ENCODE results near the gene FOXP1.
"Not testable (repeated sequence)": the region's sequence is repeated elsewhere in the genome, so short reads cannot be mapped to it uniquely, and the experiment has no call there.

The FOXP1 gene

GRCh38 chr3:71026634-71027578 lies 556.6 kb downstream of the FOXP1 start:
- DNase-seq: peak; percentile 52

- no peak for DNase-seq
These were observed 558.0 kb downstream of the FOXP1 start for GRCh38 chr3:71025516-71025915.

DNA sequence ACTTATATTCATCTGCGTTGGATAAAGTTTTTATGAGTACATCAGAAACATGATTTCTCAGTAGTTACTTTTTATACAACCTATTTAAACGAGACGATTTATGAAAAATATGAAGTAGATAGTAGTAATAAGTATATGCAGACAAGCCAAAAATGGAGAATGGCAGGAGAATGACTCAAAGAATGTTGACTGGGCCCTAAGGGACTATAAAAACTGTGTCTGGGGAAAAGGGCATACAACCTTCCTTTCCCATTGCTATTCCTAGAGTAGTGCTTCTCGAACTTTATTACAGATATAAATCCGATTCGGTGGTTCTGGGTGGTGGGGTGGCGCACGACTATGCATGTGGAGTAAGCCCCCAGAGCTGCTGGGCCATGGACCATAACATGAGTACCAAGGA lies 558.5 kb downstream of the FOXP1 start:
- no peak for DNase-seq

- DNase-seq: no peak
These were observed 560.8 kb downstream of the FOXP1 start for GRCh38 chr3:71022551-71023335.

GRCh38 chr3:71018799-71019198 lies 564.7 kb downstream of the FOXP1 start:
- DNase-seq: no peak

DNA sequence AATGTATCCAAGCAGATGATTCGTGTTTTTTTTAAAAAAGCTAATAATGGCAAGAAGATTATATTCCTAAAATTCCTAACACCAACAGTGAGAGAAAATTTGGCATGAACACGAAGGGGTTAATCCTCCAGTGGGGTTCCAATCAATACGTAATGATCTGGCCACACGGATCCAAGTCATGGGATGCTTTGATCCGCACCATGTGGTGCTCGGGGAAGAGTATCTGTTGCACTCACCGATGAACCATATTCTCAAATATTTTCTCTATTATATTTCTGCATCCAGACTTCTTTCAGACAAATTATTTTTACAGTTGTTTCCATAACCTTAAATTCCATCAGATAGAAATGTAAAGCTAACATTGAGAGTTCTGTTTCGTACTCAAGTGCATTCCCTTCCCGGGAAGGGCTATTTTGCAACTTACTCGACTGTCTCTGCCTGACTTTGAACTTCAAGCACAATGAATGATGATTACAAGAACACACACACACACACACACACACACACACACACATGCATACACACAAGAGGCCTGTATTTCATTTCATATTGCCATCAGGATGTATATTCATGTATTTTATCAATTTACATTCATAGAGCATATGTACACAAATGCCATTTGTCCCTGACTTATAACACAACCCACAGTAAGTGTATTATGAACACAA lies 567.2 kb downstream of the FOXP1 start:
- DNase-seq: peak; percentile 34

- not testable (repeated sequence) for DNase-seq
These were observed 568.9 kb downstream of the FOXP1 start for GRCh38 chr3:71014616-71015015.

DNA sequence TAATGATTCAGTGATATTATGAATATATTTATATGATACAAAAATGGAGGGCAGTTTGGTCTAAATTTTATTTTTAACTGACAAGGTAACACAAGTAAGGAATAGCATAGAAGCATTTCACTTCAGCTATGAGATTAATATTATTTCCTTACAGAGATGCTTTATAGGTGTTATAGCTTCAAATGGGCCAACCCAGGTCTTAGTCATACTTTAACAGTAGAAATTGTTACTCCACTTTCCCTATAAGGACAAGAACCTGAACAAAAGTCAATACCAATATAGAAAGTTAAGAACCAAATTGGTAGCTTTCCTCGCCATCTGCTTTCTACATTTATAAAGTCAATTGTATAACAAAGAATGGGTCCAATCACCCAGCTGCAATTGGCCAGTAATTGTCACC lies 570.6 kb downstream of the FOXP1 start:
- DNase-seq: no peak

DNA sequence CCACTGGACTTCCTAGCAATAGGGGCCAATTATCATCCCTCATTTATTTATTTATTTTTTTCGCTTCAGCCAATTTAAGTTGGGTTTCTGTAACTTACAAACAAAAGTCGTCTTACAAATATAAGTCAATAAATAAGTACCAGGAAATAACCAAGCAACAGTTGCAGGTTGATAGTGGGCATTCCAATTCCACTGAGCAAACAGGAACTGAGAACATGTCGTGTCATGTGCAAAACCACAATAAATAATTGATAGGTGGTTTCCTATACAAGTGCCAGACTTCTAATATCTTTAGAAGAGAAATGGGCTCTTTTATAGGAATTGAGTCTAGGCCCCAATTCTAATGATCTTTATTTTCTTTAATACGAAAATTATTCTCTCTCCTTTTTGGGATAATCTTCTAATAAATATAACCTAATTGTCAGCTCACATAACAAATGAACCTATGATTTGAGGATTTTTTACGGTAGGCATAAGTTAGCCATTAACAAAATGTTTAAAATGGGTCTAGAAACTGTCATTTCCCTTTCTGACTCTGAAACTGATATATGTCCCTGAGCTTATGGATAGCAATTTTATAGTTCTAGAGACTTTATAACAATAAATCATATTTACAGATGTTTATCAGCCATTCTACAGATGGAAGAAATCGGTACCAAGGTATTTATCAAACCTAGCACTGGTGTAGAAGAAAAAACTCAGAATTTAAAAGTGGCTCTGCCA lies 571.8 kb downstream of the FOXP1 start:
- DNase-seq: no peak

DNA sequence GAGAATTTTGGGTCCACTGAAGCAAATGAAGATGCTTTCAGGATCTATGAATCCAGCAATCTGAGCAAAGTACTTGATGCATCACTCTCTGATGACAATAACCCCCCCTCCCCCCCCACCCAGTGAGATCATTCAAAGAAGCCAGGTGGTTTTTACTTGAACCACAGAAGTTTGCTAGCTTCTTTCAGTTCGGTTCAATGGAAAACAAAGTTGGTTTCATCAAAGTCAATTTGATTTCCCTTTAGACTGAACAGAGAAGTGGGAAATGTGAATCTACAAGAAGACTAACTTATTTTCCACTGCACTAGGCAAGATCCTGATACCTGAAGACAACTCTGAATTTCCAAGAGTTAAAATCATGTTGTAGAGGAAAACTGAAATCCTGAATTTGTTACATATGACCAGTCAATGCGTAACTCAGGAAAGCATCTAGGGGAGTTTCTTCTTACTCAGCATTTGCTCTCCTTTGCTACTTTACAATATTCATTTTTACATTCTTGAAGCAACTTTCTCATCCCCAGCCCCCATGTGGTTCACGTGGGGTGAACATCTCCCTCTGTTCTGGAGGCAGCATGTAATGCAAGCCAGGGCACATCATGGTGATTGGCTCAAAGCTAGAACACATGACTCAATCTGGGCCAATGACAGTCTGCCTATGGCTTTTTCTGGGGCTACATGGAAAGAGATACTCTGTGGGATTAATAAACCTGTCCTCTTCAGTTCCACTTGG lies 572.6 kb downstream of the FOXP1 start:
- no peak for DNase-seq

DNA sequence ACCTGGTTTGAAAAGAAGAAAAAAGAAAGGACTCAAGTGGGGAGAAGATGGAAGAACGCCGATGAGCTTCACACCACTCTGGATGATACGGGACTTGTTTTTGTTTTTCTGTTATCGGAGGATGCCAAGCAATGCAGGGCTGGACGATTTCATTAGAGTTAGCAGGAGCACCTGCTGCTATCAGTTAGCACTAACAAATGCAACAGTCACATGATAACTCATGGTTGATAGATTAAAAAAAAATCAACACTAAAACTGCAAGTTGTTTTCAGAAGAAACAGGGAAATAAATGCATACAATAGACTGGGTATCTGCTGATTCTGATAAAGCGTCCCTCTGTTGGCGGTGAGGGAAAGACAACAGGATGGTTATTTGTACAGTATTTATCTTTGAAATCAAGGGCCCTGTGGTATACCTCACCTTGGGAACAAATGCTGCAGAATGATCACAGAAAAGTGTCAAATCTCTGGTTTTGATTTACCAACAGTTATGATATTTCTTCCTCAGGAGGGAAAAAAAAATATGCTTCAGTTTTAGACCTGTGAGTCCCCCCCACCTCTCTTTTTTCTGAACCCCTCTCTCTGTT lies 575.1 kb downstream of the FOXP1 start:
- no peak for DNase-seq

- no peak for DNase-seq
These were observed 576.4 kb downstream of the FOXP1 start for GRCh38 chr3:71006810-71007785.

- DNase-seq: no peak
These were observed 577.7 kb downstream of the FOXP1 start for GRCh38 chr3:71005702-71006321.

GRCh38 chr3:71003511-71003910 lies 580.0 kb downstream of the FOXP1 start:
- DNase-seq: no peak

DNA sequence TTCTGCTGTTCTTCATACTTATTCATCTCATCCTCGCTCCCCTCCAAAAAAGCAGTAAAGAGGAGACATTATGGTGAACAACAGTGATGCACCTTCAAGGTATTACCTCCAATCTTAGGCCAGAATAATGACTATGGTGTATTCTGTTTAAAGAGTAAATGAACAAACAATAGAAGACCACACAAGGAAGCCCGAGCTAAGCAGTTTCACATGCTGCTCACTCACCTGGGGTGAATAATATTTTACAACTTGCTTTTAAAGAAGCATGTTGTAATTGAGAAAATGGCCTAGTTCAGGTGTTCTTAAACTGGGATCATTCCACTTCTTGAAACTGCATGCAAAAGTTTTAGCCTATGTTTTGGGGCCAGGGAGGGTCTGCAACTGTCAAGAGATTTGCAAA lies 581.2 kb downstream of the FOXP1 start:
- no peak for DNase-seq

DNA sequence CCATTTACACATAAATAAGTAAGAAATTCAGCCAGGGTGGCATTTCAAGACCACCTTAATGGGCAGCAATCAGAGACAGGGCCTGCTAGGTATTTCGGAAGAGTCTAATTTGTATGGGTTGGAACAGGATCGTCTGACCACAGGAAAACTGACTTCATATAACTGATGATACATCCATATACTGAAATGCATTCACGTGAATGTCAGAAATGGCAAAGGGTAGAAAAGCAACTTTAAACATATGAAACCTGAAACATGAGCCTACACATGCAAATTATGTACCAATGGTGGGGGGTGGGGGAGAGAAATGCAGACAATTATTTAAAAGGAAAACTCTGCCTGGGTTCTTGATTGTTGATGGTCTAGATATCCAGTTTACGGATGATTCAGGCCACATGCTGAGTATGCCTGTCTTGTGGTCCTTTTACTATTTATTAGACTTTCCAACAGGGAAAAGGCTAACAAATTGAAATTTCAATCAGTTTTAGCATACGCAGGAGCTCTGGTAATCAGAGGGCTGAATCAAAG lies 582.2 kb downstream of the FOXP1 start:
- DNase-seq: peak; percentile 31

GRCh38 chr3:71000483-71000882 lies 583.0 kb downstream of the FOXP1 start:
- DNase-seq: no peak

DNA sequence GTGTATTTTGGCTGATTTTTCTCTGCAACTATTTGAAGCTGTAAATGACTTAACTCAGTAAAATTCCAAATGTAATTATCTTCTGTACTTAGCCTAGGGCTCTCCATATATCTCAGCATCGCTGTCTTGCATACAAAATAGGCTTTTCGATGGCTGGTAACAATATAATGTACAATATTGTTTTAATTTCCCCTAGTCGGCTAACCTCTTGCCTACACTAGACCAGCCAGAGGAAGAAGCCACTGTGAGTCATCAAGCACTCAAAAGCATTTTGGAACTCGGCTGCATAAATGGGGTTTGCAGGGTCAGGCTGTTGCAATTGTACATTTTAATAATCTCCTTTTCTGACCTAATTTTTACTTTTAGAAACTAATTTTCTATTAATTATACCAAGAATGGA lies 583.8 kb downstream of the FOXP1 start:
- DNase-seq: peak; percentile 81

GRCh38 chr3:70996082-70996481 lies 587.4 kb downstream of the FOXP1 start:
- no peak for DNase-seq
